Astrocyte of the cerebellum (primary cell): ENCODE data around the gene ENC1.

Source experiments
- DNase-seq: peaks from one replicate; pipeline ENCODE4 v3.0.0-alpha.2; 2011; ENCODE audit warnings: low read depth
- H3K4me3 ChIP-seq: 2 replicates; pipeline ENCODE4 v1.5.1; 2011; ENCODE audit warnings: mild to moderate bottlenecking, low read depth, low read length, moderate library complexity
- in situ Hi-C: cut with HindIII; loops from 2 replicates; pipeline ENCODE4 v1.10.0; 2017; ENCODE audit warnings: low sequenced_read_pairs
- TF ChIP-seq, protein P1 (sequence below): IDR thresholded peaks from 2 replicates; pipeline ENCODE4 v1.5.1; 2012; ENCODE audit warnings: low read length, low read depth, moderate library complexity, mild to moderate bottlenecking; ENCODE audit errors: missing control alignments

The ENC1 gene

DNA sequence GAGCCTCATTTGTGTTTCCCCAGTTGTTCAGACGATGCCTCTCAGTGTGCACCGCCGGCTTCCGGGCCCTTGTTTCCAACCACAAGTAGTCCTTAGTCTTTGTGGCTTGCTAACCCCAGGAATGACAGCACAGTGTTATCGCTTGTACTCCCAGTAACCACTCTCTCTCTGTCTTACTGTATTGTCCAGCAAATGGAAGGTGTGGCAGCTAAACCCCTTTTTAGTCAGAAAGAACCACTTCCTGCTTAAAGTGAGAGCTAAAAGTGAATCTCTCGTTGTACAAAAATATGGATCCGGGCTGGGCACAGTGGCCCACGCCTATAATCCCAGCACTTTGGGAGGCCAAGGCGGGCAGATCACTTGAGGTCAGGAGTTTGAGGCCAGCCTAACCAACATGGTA, 61.3 kb downstream of the ENC1 start:
- in situ Hi-C loops: no loop called here
- DNase-seq: no peak
- TF ChIP-seq, protein P1, sequence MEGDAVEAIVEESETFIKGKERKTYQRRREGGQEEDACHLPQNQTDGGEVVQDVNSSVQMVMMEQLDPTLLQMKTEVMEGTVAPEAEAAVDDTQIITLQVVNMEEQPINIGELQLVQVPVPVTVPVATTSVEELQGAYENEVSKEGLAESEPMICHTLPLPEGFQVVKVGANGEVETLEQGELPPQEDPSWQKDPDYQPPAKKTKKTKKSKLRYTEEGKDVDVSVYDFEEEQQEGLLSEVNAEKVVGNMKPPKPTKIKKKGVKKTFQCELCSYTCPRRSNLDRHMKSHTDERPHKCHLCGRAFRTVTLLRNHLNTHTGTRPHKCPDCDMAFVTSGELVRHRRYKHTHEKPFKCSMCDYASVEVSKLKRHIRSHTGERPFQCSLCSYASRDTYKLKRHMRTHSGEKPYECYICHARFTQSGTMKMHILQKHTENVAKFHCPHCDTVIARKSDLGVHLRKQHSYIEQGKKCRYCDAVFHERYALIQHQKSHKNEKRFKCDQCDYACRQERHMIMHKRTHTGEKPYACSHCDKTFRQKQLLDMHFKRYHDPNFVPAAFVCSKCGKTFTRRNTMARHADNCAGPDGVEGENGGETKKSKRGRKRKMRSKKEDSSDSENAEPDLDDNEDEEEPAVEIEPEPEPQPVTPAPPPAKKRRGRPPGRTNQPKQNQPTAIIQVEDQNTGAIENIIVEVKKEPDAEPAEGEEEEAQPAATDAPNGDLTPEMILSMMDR: no peak
- H3K4me3 ChIP-seq: no peak overlapping the region

GRCh38 chr5:74578356-74579044, 62.0 kb downstream of the ENC1 start:
- H3K4me3 ChIP-seq: no peak overlapping the region
- TF ChIP-seq, protein P1: no peak
- no peak for DNase-seq
- in situ Hi-C loops: no loop called here
